Right lobe of liver (tissue), 4 donors: ENCODE data around the gene DIAPH2.

Source experiments
- CTCF ChIP-seq, 4 donors: fragments of 200-600 bp in 3 of 4; fragments of 450-650 bp in 1 of 4; IDR thresholded peaks; one replicate each; pipeline versions ENCODE4 v1.5.1 to v1.8.0; 2016 to 2022; ENCODE audit warnings: antibody characterized with exemption in 4 of 4, mild to moderate bottlenecking in 2 of 4
- POLR2A ChIP-seq: fragments of 450-650 bp; IDR thresholded peaks from one replicate; pipeline ENCODE4 v1.6.1; 2017; ENCODE audit warnings: antibody characterized with exemption, mild to moderate bottlenecking
- donor health status: DM: no; HTN: no; CAD: no.
- donor health status: DM: no; HTN: no; CAD: no.
- donor health status: DM: no; HTN: yes; CAD: no.

- TF ChIP-seq CTCF (IDR thresholded peaks at IDR 0.05) (no peak), POLR2A (no peak)
Observed at GRCh38 chrX:97401154-97401553, 716.5 kb downstream of the DIAPH2 start.
